Neural cell (in vitro differentiated cells): ENCODE results near the gene PRKG1. TPM values are rescaled to one million over a fixed set of nuclear protein-coding genes. Genes with fewer than 3 reads are reported as not detected.

Experiments
- H2AFZ ChIP-seq: fragments of 200-600, 300-800 bp; sonication (generic), shearing (Covaris generic); 2 replicates; pipeline ENCODE4 v1.6.0; 2014; ENCODE audit warnings: low read depth, mild to moderate bottlenecking, antibody characterized with exemption, low read length, moderate library complexity
- H3F3A ChIP-seq: fragments of 200-600 bp; shearing (Covaris generic); 2 replicates; pipeline ENCODE4 v1.6.1; 2016; ENCODE audit warnings: mild to moderate bottlenecking, moderate library complexity, mixed read lengths, antibody characterized with exemption, low read length; ENCODE audit not compliant: insufficient read depth, poor library complexity, severe bottlenecking
- H3K27ac ChIP-seq: fragments of 200-600, 300-800 bp; sonication (generic), shearing (Covaris generic); 2 replicates; pipeline ENCODE4 v1.5.1; 2014; ENCODE audit warnings: mild to moderate bottlenecking, low read length, moderate library complexity
- H3K27me3 ChIP-seq: fragments of 300-800, 200-600 bp; sonication (generic), shearing (Covaris generic); 2 replicates; pipeline ENCODE4 v1.6.0; 2014; ENCODE audit warnings: mild to moderate bottlenecking, low read depth, low read length, moderate library complexity; ENCODE audit not compliant: insufficient read depth
- H3K36me3 ChIP-seq: fragments of 300-800, 200-600 bp; sonication (generic), shearing (Covaris generic); 2 replicates; pipeline ENCODE4 v1.5.1; 2014; ENCODE audit warnings: mild to moderate bottlenecking, antibody characterized with exemption, low read length, moderate library complexity; ENCODE audit not compliant: insufficient read depth
- H3K4me2 ChIP-seq: fragments of 300-800, 200-600 bp; sonication (generic), shearing (Covaris generic); 2 replicates; pipeline ENCODE4 v1.6.0; 2014; ENCODE audit warnings: mild to moderate bottlenecking, low read length
- H3K4me3 ChIP-seq: fragments of 300-800, 200-600 bp; sonication (generic), shearing (Covaris generic); 2 replicates; pipeline ENCODE4 v1.5.1; 2014; ENCODE audit warnings: mild to moderate bottlenecking, low read length, moderate library complexity
- H3K79me2 ChIP-seq: fragments of 200-600 bp; shearing (Covaris generic); replicated peaks from 2 replicates; pipeline ENCODE4 v1.6.0; 2014; ENCODE audit warnings: mild to moderate bottlenecking, low read length, moderate library complexity; ENCODE audit not compliant: insufficient read depth
- H3K9ac ChIP-seq: fragments of 300-800, 200-600 bp; sonication (generic), shearing (Covaris generic); 2 replicates; pipeline ENCODE4 v1.6.1; 2016; ENCODE audit warnings: mild to moderate bottlenecking, low read length, mixed read lengths
- H3K9me2 ChIP-seq: fragments of 200-600 bp; shearing (Covaris generic); 2 replicates; pipeline ENCODE4 v1.6.1; 2016; ENCODE audit warnings: mild to moderate bottlenecking, low read length, mixed read lengths; ENCODE audit not compliant: insufficient read depth
- H3K9me3 ChIP-seq: fragments of 200-600, 300-800 bp; sonication (generic), shearing (Covaris generic); 2 replicates; pipeline ENCODE4 v1.6.1; 2016; ENCODE audit warnings: mild to moderate bottlenecking, mixed run types, low read length, moderate library complexity, mixed read lengths
- H4K20me1 ChIP-seq: fragments of 200-600 bp; shearing (Covaris generic); 2 replicates; pipeline ENCODE4 v1.6.1; 2016; ENCODE audit warnings: mild to moderate bottlenecking, mixed run types; ENCODE audit not compliant: insufficient read depth
- EP300 ChIP-seq: fragments of 450-650 bp; conservative IDR thresholded peaks from 2 replicates; pipeline ENCODE4 v1.6.1; 2014; ENCODE audit warnings: antibody characterized with exemption, mild to moderate bottlenecking, moderate library complexity; ENCODE audit not compliant: poor library complexity, severe bottlenecking
- EZH2 ChIP-seq: fragments of 200-600, 300-800 bp; shearing (Covaris generic), sonication (generic); IDR thresholded peaks from 2 replicates; pipeline ENCODE4 v1.6.1; 2014; ENCODE audit warnings: antibody characterized with exemption, low read length, borderline replicate concordance, mild to moderate bottlenecking; ENCODE audit not compliant: insufficient read depth, poor library complexity, severe bottlenecking
- MXI1 ChIP-seq: fragments of 450-650 bp; conservative IDR thresholded peaks from 2 replicates; pipeline ENCODE4 v1.6.1; 2014; ENCODE audit warnings: antibody characterized with exemption, mild to moderate bottlenecking; ENCODE audit not compliant: poor library complexity, severe bottlenecking
- POLR2AphosphoS5 ChIP-seq: IDR thresholded peaks from 2 replicates; pipeline ENCODE4 v1.6.1; 2012
- RAD21 ChIP-seq: fragments of 450-650 bp; conservative IDR thresholded peaks from 2 replicates; pipeline ENCODE4 v1.6.1; 2014; ENCODE audit warnings: antibody characterized with exemption, mild to moderate bottlenecking, moderate library complexity
- SMC3 ChIP-seq: fragments of 450-650 bp; conservative IDR thresholded peaks from 2 replicates; pipeline ENCODE4 v1.6.1; 2014; ENCODE audit warnings: antibody characterized with exemption, mild to moderate bottlenecking, moderate library complexity; ENCODE audit not compliant: poor library complexity
- TAF1 ChIP-seq: IDR thresholded peaks from 2 replicates; pipeline ENCODE4 v1.6.1; 2012; ENCODE audit warnings: low read depth
- polyA plus RNA-seq: library from polyadenylated mRNA; depleted of rRNA; stranded (reverse); fragments of >200 nt; gene quantifications from 2 replicates; pipeline ENCODE4 v1.2.3, GENCODE V29; 2014
- TF ChIP-seq, protein P1 (sequence below): IDR thresholded peaks from 2 replicates; pipeline ENCODE4 v1.6.1; 2012; ENCODE audit warnings: borderline replicate concordance
- TF ChIP-seq, protein P2 (sequence below): fragments of 450-650 bp; IDR thresholded peaks from 2 replicates; pipeline ENCODE4 v1.5.1; 2014; ENCODE audit warnings: antibody characterized with exemption, mild to moderate bottlenecking, moderate library complexity; ENCODE audit not compliant: poor library complexity, severe bottlenecking

PRKG1 gene
- polyA plus RNA-seq, 1 donor from 2014 or later, result 2.2 TPM

DNA sequence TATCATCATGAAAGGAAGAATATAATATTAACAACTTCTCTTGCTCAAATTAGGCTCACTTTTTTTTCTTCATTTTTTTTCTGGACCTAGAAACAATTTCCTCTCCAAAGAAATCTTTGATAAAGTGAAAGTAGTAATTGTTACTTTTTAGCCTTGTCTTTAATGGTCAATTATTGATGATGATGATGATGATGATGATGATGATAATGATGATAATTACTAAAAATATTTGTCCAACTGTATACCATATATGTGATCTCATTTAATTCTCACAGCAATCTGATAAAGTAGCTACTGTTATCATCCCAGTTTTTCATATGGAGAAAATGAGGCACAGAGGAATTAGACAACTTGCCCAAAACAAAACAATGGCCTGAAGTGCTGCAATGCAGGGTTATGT lies 12.8 kb downstream of the PRKG1 start:
- Histone ChIP-seq H2AFZ (no peak overlapping the region), H3F3A (no peaks in the 10 kb centered on the region), H4K20me1 (no peaks in the 10 kb centered on the region), H3K4me3 (no peak overlapping the region), H3K9ac (no peak overlapping the region), H3K27me3 (no peaks in the 10 kb centered on the region), H3K9me2 (no peaks in the 10 kb centered on the region), H3K79me2 (no peaks in the 10 kb centered on the region), H3K9me3 (no peaks in the 10 kb centered on the region), H3K36me3 (no peaks in the 10 kb centered on the region), H3K27ac (no peak overlapping the region), H3K4me2 (no peak overlapping the region)
- TF ChIP-seq SMC3 (no peak), EZH2 (no peak), POLR2AphosphoS5 (no peak), TAF1 (no peak), RAD21 (no peak), EP300 (no peak), MXI1 (no peak)
- TF ChIP-seq, protein P1, sequence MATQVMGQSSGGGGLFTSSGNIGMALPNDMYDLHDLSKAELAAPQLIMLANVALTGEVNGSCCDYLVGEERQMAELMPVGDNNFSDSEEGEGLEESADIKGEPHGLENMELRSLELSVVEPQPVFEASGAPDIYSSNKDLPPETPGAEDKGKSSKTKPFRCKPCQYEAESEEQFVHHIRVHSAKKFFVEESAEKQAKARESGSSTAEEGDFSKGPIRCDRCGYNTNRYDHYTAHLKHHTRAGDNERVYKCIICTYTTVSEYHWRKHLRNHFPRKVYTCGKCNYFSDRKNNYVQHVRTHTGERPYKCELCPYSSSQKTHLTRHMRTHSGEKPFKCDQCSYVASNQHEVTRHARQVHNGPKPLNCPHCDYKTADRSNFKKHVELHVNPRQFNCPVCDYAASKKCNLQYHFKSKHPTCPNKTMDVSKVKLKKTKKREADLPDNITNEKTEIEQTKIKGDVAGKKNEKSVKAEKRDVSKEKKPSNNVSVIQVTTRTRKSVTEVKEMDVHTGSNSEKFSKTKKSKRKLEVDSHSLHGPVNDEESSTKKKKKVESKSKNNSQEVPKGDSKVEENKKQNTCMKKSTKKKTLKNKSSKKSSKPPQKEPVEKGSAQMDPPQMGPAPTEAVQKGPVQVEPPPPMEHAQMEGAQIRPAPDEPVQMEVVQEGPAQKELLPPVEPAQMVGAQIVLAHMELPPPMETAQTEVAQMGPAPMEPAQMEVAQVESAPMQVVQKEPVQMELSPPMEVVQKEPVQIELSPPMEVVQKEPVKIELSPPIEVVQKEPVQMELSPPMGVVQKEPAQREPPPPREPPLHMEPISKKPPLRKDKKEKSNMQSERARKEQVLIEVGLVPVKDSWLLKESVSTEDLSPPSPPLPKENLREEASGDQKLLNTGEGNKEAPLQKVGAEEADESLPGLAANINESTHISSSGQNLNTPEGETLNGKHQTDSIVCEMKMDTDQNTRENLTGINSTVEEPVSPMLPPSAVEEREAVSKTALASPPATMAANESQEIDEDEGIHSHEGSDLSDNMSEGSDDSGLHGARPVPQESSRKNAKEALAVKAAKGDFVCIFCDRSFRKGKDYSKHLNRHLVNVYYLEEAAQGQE, result no peak
- TF ChIP-seq, protein P2, sequence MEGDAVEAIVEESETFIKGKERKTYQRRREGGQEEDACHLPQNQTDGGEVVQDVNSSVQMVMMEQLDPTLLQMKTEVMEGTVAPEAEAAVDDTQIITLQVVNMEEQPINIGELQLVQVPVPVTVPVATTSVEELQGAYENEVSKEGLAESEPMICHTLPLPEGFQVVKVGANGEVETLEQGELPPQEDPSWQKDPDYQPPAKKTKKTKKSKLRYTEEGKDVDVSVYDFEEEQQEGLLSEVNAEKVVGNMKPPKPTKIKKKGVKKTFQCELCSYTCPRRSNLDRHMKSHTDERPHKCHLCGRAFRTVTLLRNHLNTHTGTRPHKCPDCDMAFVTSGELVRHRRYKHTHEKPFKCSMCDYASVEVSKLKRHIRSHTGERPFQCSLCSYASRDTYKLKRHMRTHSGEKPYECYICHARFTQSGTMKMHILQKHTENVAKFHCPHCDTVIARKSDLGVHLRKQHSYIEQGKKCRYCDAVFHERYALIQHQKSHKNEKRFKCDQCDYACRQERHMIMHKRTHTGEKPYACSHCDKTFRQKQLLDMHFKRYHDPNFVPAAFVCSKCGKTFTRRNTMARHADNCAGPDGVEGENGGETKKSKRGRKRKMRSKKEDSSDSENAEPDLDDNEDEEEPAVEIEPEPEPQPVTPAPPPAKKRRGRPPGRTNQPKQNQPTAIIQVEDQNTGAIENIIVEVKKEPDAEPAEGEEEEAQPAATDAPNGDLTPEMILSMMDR, result no peak

DNA sequence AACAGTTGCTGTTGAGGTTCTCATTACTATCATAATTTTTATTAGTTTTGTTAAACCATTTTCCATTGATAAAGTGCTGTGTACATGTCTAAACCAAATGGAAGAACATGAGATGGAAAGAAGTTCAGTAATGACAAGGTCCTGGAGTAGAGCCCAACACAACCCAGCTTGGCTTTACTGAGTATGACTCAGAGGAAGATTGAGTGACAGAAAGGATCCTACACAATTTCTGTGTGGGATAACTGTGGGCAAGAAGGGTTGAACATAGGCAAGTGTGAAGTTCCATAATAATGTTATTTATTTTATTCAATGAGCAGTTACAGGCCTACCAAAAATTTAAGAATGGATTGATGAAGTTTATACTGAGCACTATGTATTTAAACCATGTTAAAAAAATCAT lies 15.9 kb downstream of the PRKG1 start:
- no peak for TF ChIP-seq POLR2AphosphoS5
- TF ChIP-seq EP300, result no peak
- TF ChIP-seq, protein P1, result no peak
- no peak for TF ChIP-seq EZH2
- TF ChIP-seq SMC3, result no peak
- TF ChIP-seq, protein P2, result no peak

More for the DNA sequence above, 15.9 kb downstream of the PRKG1 start:
- Histone ChIP-seq H3K36me3 (no peaks in the 10 kb centered on the region), H3K27ac (no peak overlapping the region), H2AFZ (no peak overlapping the region), H3K79me2 (no peaks in the 10 kb centered on the region), H3K9me2 (no peaks in the 10 kb centered on the region), H3K9me3 (no peaks in the 10 kb centered on the region), H3K9ac (no peak overlapping the region), H3K27me3 (no peaks in the 10 kb centered on the region), H3K4me2 (no peak overlapping the region), H3F3A (peaks cover 3% of the 10 kb centered on the region), H4K20me1 (no peaks in the 10 kb centered on the region), H3K4me3 (no peak overlapping the region)
